WTC11 (cell line): ENCODE results near the gene SDK2. TPM values are rescaled to one million over a fixed set of nuclear protein-coding genes. Genes with fewer than 3 reads are reported as not detected.

ENCODE experiments used
- ATAC-seq: fragments of 200-7000 bp; cut with Tn5 transposase; 2 replicates; pipeline ENCODE4 v1.10.0; 2021; ENCODE audit warnings: mild to moderate bottlenecking, moderate library complexity
- CTCF ChIA-PET: fragments of 300-600 bp; sonication (Branson Sonifier 250); formaldehyde crosslinking; loops from one replicate; lab custom pipeline; 2021; ENCODE audit warnings: antibody characterized with exemption; lab: Charles Lee
- POLR2A ChIA-PET: fragments of 350-600 bp; sonication (Branson Sonifier 250); formaldehyde crosslinking; loops from one replicate; lab custom pipeline; 2021; ENCODE audit warnings: antibody characterized with exemption; lab: Charles Lee
- DNase-seq: peaks from one replicate; pipeline ENCODE4 v3.0.0; 2021; ENCODE audit warnings: low spot score
- H3K27ac Mint-ChIP-seq: 2 replicates; pipeline ENCODE4 v1.8.0; 2021; ENCODE audit warnings: mixed read lengths
- H3K27me3 Mint-ChIP-seq: 2 replicates; pipeline ENCODE4 v1.8.0; 2021; ENCODE audit warnings: low read depth, mild to moderate bottlenecking, moderate library complexity, mixed read lengths
- H3K36me3 Mint-ChIP-seq: 2 replicates; pipeline ENCODE4 v1.8.0; 2021; ENCODE audit warnings: mixed read lengths
- H3K4me1 Mint-ChIP-seq: 2 replicates; pipeline ENCODE4 v1.8.0; 2022; ENCODE audit warnings: mixed read lengths
- H3K4me3 Mint-ChIP-seq: 2 replicates; pipeline ENCODE4 v1.8.0; 2021; ENCODE audit warnings: mild to moderate bottlenecking, moderate library complexity, mixed read lengths
- H3K9me3 Mint-ChIP-seq: 2 replicates; pipeline ENCODE4 v1.8.0; 2021; ENCODE audit warnings: mixed read lengths
- AR ChIP-seq: fragments of 250-450 bp; sonication (Bioruptor Pico); IDR thresholded peaks from 2 replicates; pipeline ENCODE4 v1.9.0; 2021; ENCODE audit warnings: mild to moderate bottlenecking
- ARID4B ChIP-seq: sonication (generic); formaldehyde crosslinking; IDR thresholded peaks from 2 replicates; pipeline ENCODE4 v1.8.0; 2023; ENCODE audit warnings: missing genetic modification reagents, mild to moderate bottlenecking, borderline replicate concordance
- CREB1 ChIP-seq: sonication (generic); formaldehyde crosslinking; IDR thresholded peaks from 2 replicates; pipeline ENCODE4 v1.8.0; 2023; ENCODE audit warnings: mild to moderate bottlenecking, missing genetic modification reagents
- CREM ChIP-seq: sonication (generic); formaldehyde crosslinking; IDR thresholded peaks from 2 replicates; pipeline ENCODE4 v1.8.1; 2022; ENCODE audit warnings: mild to moderate bottlenecking, missing genetic modification reagents, moderate library complexity
- CTCF ChIP-seq: fragments of 200-600 bp; IDR thresholded peaks from 2 replicates; pipeline ENCODE4 v1.8.0; 2022; ENCODE audit warnings: antibody characterized with exemption
- NR3C1 ChIP-seq: sonication (generic); formaldehyde crosslinking; conservative IDR thresholded peaks from 2 replicates; pipeline ENCODE4 v1.8.1; 2023; ENCODE audit warnings: low read depth, mild to moderate bottlenecking, missing genetic modification reagents
- ZNF219 ChIP-seq: sonication (generic); formaldehyde crosslinking; IDR thresholded peaks from 2 replicates; pipeline ENCODE4 v1.8.0; 2023; ENCODE audit warnings: missing genetic modification reagents, mild to moderate bottlenecking, borderline replicate concordance
- total RNA-seq: library from RNA; stranded (reverse); gene quantifications from 3 replicates; pipeline ENCODE4 v1.2.3, GENCODE V29; 2021
- TF ChIP-seq, protein P1 (sequence below): sonication (generic); formaldehyde crosslinking; IDR thresholded peaks from 2 replicates; pipeline ENCODE4 v1.8.1; 2023; ENCODE audit warnings: mild to moderate bottlenecking, missing genetic modification reagents, moderate library complexity
- TF ChIP-seq, protein P2 (sequence below): sonication (generic); formaldehyde crosslinking; IDR thresholded peaks from 2 replicates; pipeline ENCODE4 v1.8.0; 2022; ENCODE audit warnings: mild to moderate bottlenecking, missing genetic modification reagents

SDK2 gene
- total RNA-seq, 1 experiment from 2014 or later: 14.8 TPM

GRCh38 chr17:73586275-73586832 lies 57.9 kb downstream of the SDK2 start:
- ChIA-PET CTCF (interaction anchor here (0.5 to 2.9 kb wide), 33 partner anchors 7 to 413 kb away, joined by 3 to 31 read pairs (median 4); partner anchors contain the start of gene SDK2), POLR2A (interaction anchor here (1.1 kb wide), 1 partner anchor 61 kb away, joined by 4 read pairs; no protein-coding TSS in a partner anchor)
- Mint-ChIP-seq H3K27ac (no peak overlapping the region), H3K4me3 (no peak overlapping the region), H3K9me3 (no peaks in the 10 kb centered on the region), H3K27me3 (no peaks in the 10 kb centered on the region), H3K4me1 (peaks cover 51% of the 10 kb centered on the region), H3K36me3 (no peaks in the 10 kb centered on the region)
- ATAC-seq: no peak
- TF ChIP-seq NR3C1 (CRISPR knock-in tag) (no peak), CREB1 (CRISPR knock-in tag) (no peak), AR (CRISPR knock-in tag) (no peak), ZNF219 (CRISPR knock-in tag) (no peak), ARID4B (CRISPR knock-in tag) (no peak)
- TF ChIP-seq, protein P1, sequence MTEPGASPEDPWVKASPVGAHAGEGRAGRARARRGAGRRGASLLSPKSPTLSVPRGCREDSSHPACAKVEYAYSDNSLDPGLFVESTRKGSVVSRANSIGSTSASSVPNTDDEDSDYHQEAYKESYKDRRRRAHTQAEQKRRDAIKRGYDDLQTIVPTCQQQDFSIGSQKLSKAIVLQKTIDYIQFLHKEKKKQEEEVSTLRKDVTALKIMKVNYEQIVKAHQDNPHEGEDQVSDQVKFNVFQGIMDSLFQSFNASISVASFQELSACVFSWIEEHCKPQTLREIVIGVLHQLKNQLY (CRISPR knock-in tag): no peak
- TF ChIP-seq, protein P2, sequence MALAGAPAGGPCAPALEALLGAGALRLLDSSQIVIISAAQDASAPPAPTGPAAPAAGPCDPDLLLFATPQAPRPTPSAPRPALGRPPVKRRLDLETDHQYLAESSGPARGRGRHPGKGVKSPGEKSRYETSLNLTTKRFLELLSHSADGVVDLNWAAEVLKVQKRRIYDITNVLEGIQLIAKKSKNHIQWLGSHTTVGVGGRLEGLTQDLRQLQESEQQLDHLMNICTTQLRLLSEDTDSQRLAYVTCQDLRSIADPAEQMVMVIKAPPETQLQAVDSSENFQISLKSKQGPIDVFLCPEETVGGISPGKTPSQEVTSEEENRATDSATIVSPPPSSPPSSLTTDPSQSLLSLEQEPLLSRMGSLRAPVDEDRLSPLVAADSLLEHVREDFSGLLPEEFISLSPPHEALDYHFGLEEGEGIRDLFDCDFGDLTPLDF (CRISPR knock-in tag): no peak
- DNase-seq: no peak

GRCh38 chr17:73585583-73585982 lies 58.7 kb downstream of the SDK2 start:
- no peaks in the 10 kb centered on the region for H3K36me3 Mint-ChIP-seq
- peaks cover 51% of the 10 kb centered on the region for H3K4me1 Mint-ChIP-seq
- no peaks in the 10 kb centered on the region for H3K9me3 Mint-ChIP-seq
- DNase-seq: peak; percentile 31
- TF ChIP-seq CTCF (0 out of 2 replicates have a peak, but pooled peaks have one; percentile 17), CREM (CRISPR knock-in tag) (no peak)
- H3K4me3 Mint-ChIP-seq: no peak overlapping the region
- no peak overlapping the region for H3K27ac Mint-ChIP-seq
- no peaks in the 10 kb centered on the region for H3K27me3 Mint-ChIP-seq
- POLR2A ChIA-PET: no interaction called here
- CTCF ChIA-PET: interaction anchor here (0.6 to 2.9 kb wide), 26 partner anchors 9 to 323 kb away, joined by 3 to 31 read pairs (median 4); partner anchors contain the start of gene SDK2
- peak; percentile 62 for ATAC-seq
